MM.1S (cell line): ENCODE data around the gene RHOBTB3.

Experiments used
- DNase-seq: peaks from one replicate; pipeline ENCODE4 v3.0.0-alpha.2; 2015
- H2AFZ ChIP-seq: fragments of 300-600 bp; sonication (generic); 2 replicates; pipeline ENCODE4 v1.6.0; 2016; ENCODE audit warnings: antibody characterized with exemption, low read length
- H3F3A ChIP-seq: fragments of 300-600 bp; sonication (generic); 2 replicates; pipeline ENCODE4 v1.6.1; 2016; ENCODE audit warnings: mild to moderate bottlenecking, antibody characterized with exemption, low read length, moderate library complexity, mixed read lengths; ENCODE audit not compliant: insufficient read depth
- H3K27ac ChIP-seq: fragments of 300-600 bp; sonication (generic); 2 replicates; pipeline ENCODE4 v1.5.1; 2016; ENCODE audit warnings: mild to moderate bottlenecking, low read length
- H3K27me3 ChIP-seq: fragments of 300-600 bp; sonication (generic); replicated peaks from 2 replicates; pipeline ENCODE4 v1.6.0; 2016; ENCODE audit warnings: low read length; ENCODE audit not compliant: insufficient read depth
- H3K36me3 ChIP-seq: fragments of 300-600 bp; sonication (generic); replicated peaks from 2 replicates; pipeline ENCODE4 v1.6.1; 2016; ENCODE audit warnings: mild to moderate bottlenecking, low read length, mixed read lengths; ENCODE audit not compliant: insufficient read depth
- H3K4me1 ChIP-seq: fragments of 300-600 bp; sonication (generic); 2 replicates; pipeline ENCODE4 v1.6.1; 2016; ENCODE audit warnings: low read length, mixed read lengths
- H3K4me2 ChIP-seq: fragments of 300-600 bp; sonication (generic); 2 replicates; pipeline ENCODE4 v1.6.0; 2016; ENCODE audit warnings: low read depth, low read length
- H3K4me3 ChIP-seq: fragments of 300-600 bp; sonication (generic); 2 replicates; pipeline ENCODE4 v1.5.1; 2016; ENCODE audit warnings: low read length, mixed read lengths
- H3K79me2 ChIP-seq: fragments of 300-600 bp; sonication (generic); 2 replicates; pipeline ENCODE4 v1.6.1; 2016; ENCODE audit warnings: mixed run types, low read length, mixed read lengths
- H3K9ac ChIP-seq: fragments of 300-600 bp; sonication (generic); 2 replicates; pipeline ENCODE4 v1.6.1; 2016; ENCODE audit warnings: low read length, mixed read lengths
- H3K9me2 ChIP-seq: fragments of 300-600 bp; sonication (generic); replicated peaks from 2 replicates; pipeline ENCODE4 v1.6.1; 2016; ENCODE audit warnings: mild to moderate bottlenecking, low read length, mixed read lengths; ENCODE audit not compliant: insufficient read depth
- H3K9me3 ChIP-seq: fragments of 300-600 bp; sonication (generic); replicated peaks from 2 replicates; pipeline ENCODE4 v1.6.1; 2016; ENCODE audit warnings: mild to moderate bottlenecking, low read length, mixed read lengths; ENCODE audit not compliant: insufficient read depth
- H4K20me1 ChIP-seq: fragments of 300-600 bp; sonication (generic); 2 replicates; pipeline ENCODE4 v1.6.1; 2016; ENCODE audit warnings: mild to moderate bottlenecking, low read length, moderate library complexity, mixed read lengths; ENCODE audit not compliant: insufficient read depth
- CTCF ChIP-seq: fragments of 300-600 bp; sonication (generic); IDR thresholded peaks from 2 replicates; pipeline ENCODE4 v1.5.1; 2016; ENCODE audit warnings: antibody characterized with exemption, low read length, mixed read lengths
- EZH2 ChIP-seq: fragments of 300-600 bp; sonication (generic); optimal IDR thresholded peaks from 2 replicates; pipeline ENCODE3; 2017; ENCODE audit warnings: low read depth, mild to moderate bottlenecking, antibody characterized with exemption, low read length, mixed read lengths
- EZH2phosphoT487 ChIP-seq: fragments of 300-600 bp; sonication (generic); IDR thresholded peaks from 2 replicates; pipeline ENCODE4 v1.6.1; 2018; ENCODE audit warnings: antibody characterized with exemption, low read length

The RHOBTB3 gene

GRCh38 chr5:95782181-95782580, 51.0 kb downstream of the RHOBTB3 start:
- Histone ChIP-seq H2AFZ (no peak overlapping the region), H3F3A (no peaks in the 10 kb centered on the region), H3K27me3 (no peaks in the 10 kb centered on the region), H3K36me3 (no peaks in the 10 kb centered on the region), H3K4me2 (no peak overlapping the region), H3K9ac (no peak overlapping the region), H3K4me3 (no peak overlapping the region), H3K9me3 (no peaks in the 10 kb centered on the region), H3K27ac (no peak overlapping the region), H3K4me1 (peaks cover 6% of the 10 kb centered on the region), H4K20me1 (no peaks in the 10 kb centered on the region), H3K9me2 (no peaks in the 10 kb centered on the region), H3K79me2 (no peaks in the 10 kb centered on the region)
- no peak for DNase-seq
- TF ChIP-seq EZH2phosphoT487 (no peak), EZH2 (no peak), CTCF (no peak)

DNA sequence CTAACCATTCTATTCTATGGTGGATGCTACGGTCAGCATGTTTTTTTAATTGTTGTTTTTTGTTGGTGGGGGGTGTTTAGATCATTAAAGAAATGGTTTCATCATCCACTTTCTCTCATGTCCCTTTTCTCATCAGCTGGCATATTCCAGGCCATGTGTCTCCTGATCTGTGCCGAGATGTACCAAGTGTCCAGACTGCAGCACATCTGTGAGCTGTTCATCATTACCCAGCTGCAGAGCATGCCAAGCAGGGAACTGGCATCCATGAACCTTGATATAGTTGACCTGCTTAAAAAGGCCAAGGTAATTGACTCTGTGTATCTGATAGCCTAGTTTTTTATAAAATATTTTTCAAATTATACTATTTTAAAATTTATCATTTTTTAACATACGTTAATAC, 52.5 kb downstream of the RHOBTB3 start:
- DNase-seq = no peak
- H3K27me3 ChIP-seq = no peaks in the 10 kb centered on the region
- H3K9me2 ChIP-seq = no peaks in the 10 kb centered on the region
- no peaks in the 10 kb centered on the region for H3K79me2 ChIP-seq
- no peaks in the 10 kb centered on the region for H4K20me1 ChIP-seq
- H3K9me3 ChIP-seq = no peaks in the 10 kb centered on the region
- no peak overlapping the region for H3K9ac ChIP-seq
- H3K36me3 ChIP-seq = no peaks in the 10 kb centered on the region
- no peak overlapping the region for H2AFZ ChIP-seq
- H3K27ac ChIP-seq = no peak overlapping the region
- no peaks in the 10 kb centered on the region for H3K4me1 ChIP-seq
- TF ChIP-seq CTCF (no peak), EZH2phosphoT487 (no peak), EZH2 (no peak)
- H3K4me3 ChIP-seq = no peak overlapping the region
- no peaks in the 10 kb centered on the region for H3F3A ChIP-seq
- H3K4me2 ChIP-seq = no peak overlapping the region

GRCh38 chr5:95784514-95785302, 53.6 kb downstream of the RHOBTB3 start:
- Histone ChIP-seq H2AFZ (no peak overlapping the region), H3K79me2 (no peaks in the 10 kb centered on the region), H3K9me2 (no peaks in the 10 kb centered on the region), H3K9ac (no peak overlapping the region), H3K27ac (no peak overlapping the region), H3K27me3 (no peaks in the 10 kb centered on the region), H3F3A (no peaks in the 10 kb centered on the region), H3K36me3 (no peaks in the 10 kb centered on the region), H4K20me1 (no peaks in the 10 kb centered on the region), H3K4me1 (peaks cover 5% of the 10 kb centered on the region), H3K4me2 (no peak overlapping the region), H3K9me3 (no peaks in the 10 kb centered on the region), H3K4me3 (no peak overlapping the region)
- DNase-seq = no peak
- TF ChIP-seq EZH2 (no peak), CTCF (no peak), EZH2phosphoT487 (no peak)
